CD4-positive, alpha-beta T cell (primary cell): ENCODE data around the gene AGAP4. TPM values are rescaled to one million over a fixed set of nuclear protein-coding genes. Genes with fewer than 3 reads are reported as not detected.
"Not testable (repeated sequence)": the region's sequence is repeated elsewhere in the genome, so short reads cannot be mapped to it uniquely, and the experiment has no call there.

Source experiments
- ATAC-seq: fragments of 200-7000 bp; cut with Tn5 transposase; one replicate; pipeline ENCODE4 v1.10.0; 2022; ENCODE audit warnings: mild to moderate bottlenecking; ENCODE audit not compliant: poor library complexity
- CTCF ChIA-PET: fragments of 350-600 bp; sonication (Branson Sonifier 250); formaldehyde crosslinking; loops from one replicate; lab custom pipeline; 2021; ENCODE audit warnings: antibody characterized with exemption, inconsistent platforms; lab: Charles Lee
- POLR2A ChIA-PET: fragments of 350-600 bp; sonication (Branson Sonifier 250); formaldehyde crosslinking; loops from one replicate; lab custom pipeline; 2021; ENCODE audit warnings: antibody characterized with exemption, inconsistent platforms; lab: Charles Lee
- DNase-seq, 14 experiments: peaks; one replicate each; pipeline ENCODE4 v3.0.0-alpha.2; 2013 to 2020; ENCODE audit warnings: mixed read lengths in 2 of 14
- H3K27ac ChIP-seq, 2 donors: one replicate each; pipeline versions ENCODE4 v1.5.1 to v1.7.0; 2013; ENCODE audit warnings: low read length in 2 of 2, low read depth in 1 of 2, mild to moderate bottlenecking in 1 of 2
- H3K27me3 ChIP-seq, 2 experiments: 1 replicate in 1 of 2; 2 replicates in 1 of 2; pipeline versions ENCODE4 v1.6.1 to v1.7.0; 2013; ENCODE audit warnings: low read length in 2 of 2, control low read depth in 1 of 2, mild to moderate bottlenecking in 1 of 2, moderate library complexity in 1 of 2; ENCODE audit not compliant: insufficient read depth in 2 of 2, control insufficient read depth in 1 of 2
- H3K36me3 ChIP-seq: one replicate; pipeline ENCODE4 v1.6.1; 2013; ENCODE audit warnings: low read length, control low read depth; ENCODE audit not compliant: insufficient read depth
- H3K4me1 ChIP-seq: one replicate; pipeline ENCODE4 v1.6.1; 2013; ENCODE audit warnings: low read length, control low read depth; ENCODE audit not compliant: insufficient read depth
- H3K4me3 ChIP-seq: one replicate; pipeline ENCODE4 v1.5.1; 2013; ENCODE audit warnings: mild to moderate bottlenecking, low read length, moderate library complexity
- H3K9me3 ChIP-seq, 2 experiments: 1 replicate in 1 of 2; 2 replicates in 1 of 2; pipeline versions ENCODE4 v1.6.1 to v1.7.0; 2013; ENCODE audit warnings: low read length in 2 of 2, mild to moderate bottlenecking in 2 of 2, control low read depth in 1 of 2, moderate library complexity in 1 of 2; ENCODE audit not compliant: control insufficient read depth in 1 of 2, insufficient read depth in 1 of 2
- H3K27ac Mint-ChIP-seq: one replicate; pipeline ENCODE4 v1.8.0; 2020; ENCODE audit warnings: mixed read lengths
- H3K27me3 Mint-ChIP-seq: one replicate; pipeline ENCODE4 v1.8.0; 2021; ENCODE audit warnings: mixed read lengths
- H3K36me3 Mint-ChIP-seq: one replicate; pipeline ENCODE4 v1.8.0; 2021; ENCODE audit warnings: low read depth, mixed read lengths
- H3K4me1 Mint-ChIP-seq: one replicate; pipeline ENCODE4 v1.8.0; 2021; ENCODE audit warnings: low read depth, mixed read lengths
- H3K4me3 Mint-ChIP-seq: one replicate; pipeline ENCODE4 v1.8.0; 2020; ENCODE audit warnings: mild to moderate bottlenecking, mixed read lengths
- H3K9me3 Mint-ChIP-seq: one replicate; pipeline ENCODE4 v1.8.0; 2020; ENCODE audit warnings: mixed read lengths
- intact Hi-C, 2 experiments: fragments of 100-400 bp; cut with DNase I in 1 of 2; cut with micrococcal nuclease in 1 of 2; formaldehyde crosslinking; loops; one replicate each; pipeline versions ENCODE4 v1.15.1 to v1.9.0; 2023 to 2025; cut with DNase I, micrococcal nuclease
- total RNA-seq, 174 experiments: library from RNA in 2 of 174; stranded (reverse) in 2 of 174; gene quantifications; one replicate each; pipeline ENCODE4 v1.2.3 and lab custom pipeline; 2021 to 2026
- TF ChIP-seq, protein P1 (sequence below): fragments of 200-600 bp; IDR thresholded peaks from one replicate; pipeline ENCODE4 v1.8.0; 2022; ENCODE audit warnings: antibody characterized with exemption, mild to moderate bottlenecking

The AGAP4 gene
- total RNA-seq, 2 experiments from 2014 or later = 23.9 to 24.8 TPM

DNA sequence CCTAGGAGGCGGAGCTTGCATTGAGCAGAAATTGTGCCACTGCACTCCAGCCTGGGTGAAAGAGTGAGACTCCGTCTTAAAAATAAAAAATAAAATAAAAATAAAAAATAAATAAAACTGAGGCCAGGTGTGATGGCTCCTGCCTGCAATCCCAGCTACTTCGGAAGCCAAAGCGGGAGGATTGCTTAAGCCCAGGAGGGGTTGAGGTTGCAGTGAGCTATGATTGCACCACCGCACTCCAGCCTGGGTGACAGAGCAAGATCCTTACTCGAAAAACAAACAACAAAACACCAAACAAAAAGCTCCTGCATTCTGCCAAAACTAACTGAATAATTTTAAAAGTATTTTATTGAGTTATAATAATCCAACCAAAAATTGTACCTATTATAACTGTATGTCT, 36.2 kb downstream of the AGAP4 start:
- POLR2A ChIA-PET = no interaction called here
- TF ChIP-seq, protein P1, sequence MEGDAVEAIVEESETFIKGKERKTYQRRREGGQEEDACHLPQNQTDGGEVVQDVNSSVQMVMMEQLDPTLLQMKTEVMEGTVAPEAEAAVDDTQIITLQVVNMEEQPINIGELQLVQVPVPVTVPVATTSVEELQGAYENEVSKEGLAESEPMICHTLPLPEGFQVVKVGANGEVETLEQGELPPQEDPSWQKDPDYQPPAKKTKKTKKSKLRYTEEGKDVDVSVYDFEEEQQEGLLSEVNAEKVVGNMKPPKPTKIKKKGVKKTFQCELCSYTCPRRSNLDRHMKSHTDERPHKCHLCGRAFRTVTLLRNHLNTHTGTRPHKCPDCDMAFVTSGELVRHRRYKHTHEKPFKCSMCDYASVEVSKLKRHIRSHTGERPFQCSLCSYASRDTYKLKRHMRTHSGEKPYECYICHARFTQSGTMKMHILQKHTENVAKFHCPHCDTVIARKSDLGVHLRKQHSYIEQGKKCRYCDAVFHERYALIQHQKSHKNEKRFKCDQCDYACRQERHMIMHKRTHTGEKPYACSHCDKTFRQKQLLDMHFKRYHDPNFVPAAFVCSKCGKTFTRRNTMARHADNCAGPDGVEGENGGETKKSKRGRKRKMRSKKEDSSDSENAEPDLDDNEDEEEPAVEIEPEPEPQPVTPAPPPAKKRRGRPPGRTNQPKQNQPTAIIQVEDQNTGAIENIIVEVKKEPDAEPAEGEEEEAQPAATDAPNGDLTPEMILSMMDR = no peak
- Mint-ChIP-seq H3K4me3 (no peak overlapping the region), H3K36me3 (no peaks in the 10 kb centered on the region), H3K9me3 (no peaks in the 10 kb centered on the region), H3K4me1 (no peaks in the 10 kb centered on the region), H3K27ac (no peak overlapping the region), H3K27me3 (peaks cover 4% of the 10 kb centered on the region)
- no peaks in the 10 kb centered on the region for H3K9me3 ChIP-seq
- DNase-seq = no peak
- no peaks in the 10 kb centered on the region for H3K4me1 ChIP-seq
- intact Hi-C loops = no loop called here
- ATAC-seq = no peak
- no peak overlapping the region for H3K27ac ChIP-seq
- H3K36me3 ChIP-seq = no peaks in the 10 kb centered on the region
- H3K4me3 ChIP-seq = no peak overlapping the region
- CTCF ChIA-PET = no interaction called here
- no peaks in the 10 kb centered on the region for H3K27me3 ChIP-seq

DNA sequence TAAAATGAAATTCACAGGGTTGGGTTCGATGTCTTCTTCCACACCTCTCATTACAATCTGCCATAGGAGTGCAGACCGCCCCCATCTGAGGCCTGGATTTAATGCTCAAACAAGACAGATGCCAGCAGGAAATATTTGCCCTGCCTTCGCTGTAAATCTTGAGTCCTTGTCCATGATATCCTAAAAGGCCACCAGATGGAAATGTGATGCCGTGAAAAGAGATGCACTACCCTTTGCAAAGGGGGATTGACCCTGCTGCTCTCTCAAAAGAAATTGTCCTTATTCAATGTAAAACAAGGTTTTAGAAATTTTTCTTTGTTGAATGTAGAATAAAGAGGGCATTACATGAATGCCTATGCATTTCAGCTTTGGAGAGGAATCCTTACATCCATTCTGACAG, 37.5 kb downstream of the AGAP4 start:
- Histone ChIP-seq H3K36me3 (no peaks in the 10 kb centered on the region), H3K27ac (no peak overlapping the region), H3K9me3 (no peaks in the 10 kb centered on the region), H3K4me3 (no peak overlapping the region), H3K27me3 (no peaks in the 10 kb centered on the region), H3K4me1 (no peaks in the 10 kb centered on the region)
- no peaks in the 10 kb centered on the region for H3K4me1 Mint-ChIP-seq
- ATAC-seq (no peak), DNase-seq (peak in 1 of 14 experiments; percentile 3)
- ChIA-PET POLR2A (no interaction called here), CTCF (no interaction called here)
- TF ChIP-seq, protein P1 = no peak
- peaks cover 4% of the 10 kb centered on the region for H3K27me3 Mint-ChIP-seq
- no peak overlapping the region for H3K27ac Mint-ChIP-seq
- no peaks in the 10 kb centered on the region for H3K36me3 Mint-ChIP-seq
- no peaks in the 10 kb centered on the region for H3K9me3 Mint-ChIP-seq
- no peak overlapping the region for H3K4me3 Mint-ChIP-seq
- intact Hi-C loops = no loop called here

DNA sequence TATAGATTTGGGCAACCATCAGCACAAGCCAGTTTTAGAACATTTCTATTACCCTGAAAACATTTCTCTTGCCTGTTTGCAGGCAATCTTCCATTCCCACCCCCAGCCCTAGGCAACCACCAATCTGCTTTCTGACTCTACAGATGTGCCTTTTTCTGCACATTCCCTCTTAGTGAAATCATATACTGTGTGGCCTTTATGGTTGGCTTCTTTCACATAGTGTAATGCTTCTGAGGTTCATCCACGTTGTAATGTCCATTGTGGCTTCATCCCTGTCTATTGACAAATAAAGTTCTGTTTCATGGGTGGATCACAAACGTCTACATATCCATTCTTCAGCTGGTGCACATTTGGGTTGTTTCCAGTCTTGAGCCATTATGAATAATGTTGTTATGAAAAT, 42.3 kb downstream of the AGAP4 start:
- H3K27ac ChIP-seq, H3K27me3 Mint-ChIP-seq, H3K9me3 ChIP-seq, H3K27me3 ChIP-seq, H3K4me1 Mint-ChIP-seq, H3K36me3 Mint-ChIP-seq, H3K27ac Mint-ChIP-seq, H3K9me3 Mint-ChIP-seq, H3K4me3 ChIP-seq, DNase-seq, CTCF ChIA-PET, intact Hi-C loops, H3K4me3 Mint-ChIP-seq, H3K36me3 ChIP-seq, ATAC-seq, POLR2A ChIA-PET: not testable (repeated sequence)
- H3K4me1 ChIP-seq = peaks cover 17% of the 10 kb centered on the region

DNA sequence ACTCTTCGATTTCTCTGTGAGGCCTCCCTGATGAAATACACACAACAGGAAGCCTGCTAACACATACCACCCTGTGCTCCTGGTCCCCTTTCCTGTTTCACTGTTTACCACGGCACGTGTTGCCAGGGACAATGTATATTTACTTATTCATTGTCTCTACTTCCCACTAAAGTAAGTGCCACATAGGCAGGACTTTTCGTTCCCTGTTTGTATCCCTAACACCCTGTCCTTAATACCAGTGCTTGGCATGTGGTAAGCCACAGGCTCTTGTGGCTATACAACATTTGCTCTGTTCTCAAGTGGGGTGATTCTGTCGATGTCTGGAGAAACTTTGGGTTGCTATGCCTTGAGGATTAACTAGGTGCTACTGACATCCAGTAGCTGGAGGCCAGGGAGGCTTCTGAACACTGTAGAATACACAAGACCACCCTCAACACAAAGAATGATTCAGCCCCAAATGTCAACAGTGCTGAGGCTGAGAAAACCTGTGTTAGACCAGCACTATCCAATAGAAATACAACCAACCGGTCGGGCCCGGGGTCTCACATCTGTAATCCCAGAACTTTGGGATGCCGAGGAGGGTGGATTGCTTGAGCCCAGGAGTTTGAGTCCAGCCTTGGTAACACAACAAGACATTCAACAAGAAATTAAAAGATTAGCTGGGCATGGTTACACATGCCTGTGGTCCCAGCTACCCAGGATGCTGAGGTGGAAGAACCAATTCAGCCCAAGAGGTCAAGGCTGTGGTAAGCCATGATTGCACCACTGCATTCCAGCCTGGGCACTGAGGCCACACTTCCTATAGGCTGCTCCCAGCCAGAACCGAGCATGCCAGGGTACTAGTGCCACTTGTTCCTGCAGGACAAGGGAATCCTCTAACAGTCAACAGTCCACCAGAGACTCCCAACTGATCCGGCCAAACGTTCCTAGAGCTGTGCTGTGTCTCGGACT, 44.0 kb downstream of the AGAP4 start:
- H3K27ac Mint-ChIP-seq, H3K27me3 ChIP-seq, POLR2A ChIA-PET, CTCF ChIA-PET, DNase-seq, H3K4me3 ChIP-seq, H3K9me3 ChIP-seq, H3K9me3 Mint-ChIP-seq, intact Hi-C loops, H3K36me3 Mint-ChIP-seq, ATAC-seq, H3K4me3 Mint-ChIP-seq, H3K4me1 Mint-ChIP-seq, H3K27me3 Mint-ChIP-seq, H3K27ac ChIP-seq, H3K36me3 ChIP-seq: not testable (repeated sequence)
- peaks cover 17% of the 10 kb centered on the region for H3K4me1 ChIP-seq

DNA sequence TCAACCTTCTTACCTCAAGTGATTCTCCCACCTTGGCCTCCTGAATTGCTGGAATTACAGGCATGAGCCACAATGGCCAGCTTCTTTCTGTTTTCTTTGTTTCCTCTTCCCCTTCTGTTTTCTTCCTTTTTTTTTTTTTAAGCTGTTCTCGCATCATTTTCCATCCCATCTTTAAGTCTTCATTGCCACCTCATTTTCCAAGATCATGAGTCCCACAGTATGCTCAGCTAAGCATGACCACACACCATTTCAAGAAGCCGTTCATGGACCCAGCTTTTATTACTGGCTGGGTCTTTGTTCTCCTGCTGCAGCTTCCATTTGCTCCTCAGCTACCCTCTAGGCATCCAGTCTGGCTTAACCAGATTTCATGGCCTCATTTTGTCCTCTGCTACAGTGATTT, 52.5 kb downstream of the AGAP4 start:
- H3K36me3 Mint-ChIP-seq = peaks cover 54% of the 10 kb centered on the region
- H3K27me3 Mint-ChIP-seq, intact Hi-C loops, H3K4me1 Mint-ChIP-seq, H3K4me1 ChIP-seq, CTCF ChIA-PET, ATAC-seq, H3K9me3 Mint-ChIP-seq, H3K4me3 ChIP-seq, H3K4me3 Mint-ChIP-seq, H3K27me3 ChIP-seq, H3K9me3 ChIP-seq, DNase-seq, POLR2A ChIA-PET, H3K27ac ChIP-seq, H3K27ac Mint-ChIP-seq: not testable (repeated sequence)
- H3K36me3 ChIP-seq = peaks cover 11% of the 10 kb centered on the region
